ENCODE measurements around the gene LTBP1. TPM values are rescaled to one million over a fixed set of nuclear protein-coding genes. Genes with fewer than 3 reads are reported as not detected.

The LTBP1 gene
- total and polyA plus RNA-seq, 10 of the 15 experiments (the other 5 are each of a cell fraction or from before 2014, with no cell fraction given): 0.01 to 0.28 (median 0.12) TPM; not detected in 2

DNA sequence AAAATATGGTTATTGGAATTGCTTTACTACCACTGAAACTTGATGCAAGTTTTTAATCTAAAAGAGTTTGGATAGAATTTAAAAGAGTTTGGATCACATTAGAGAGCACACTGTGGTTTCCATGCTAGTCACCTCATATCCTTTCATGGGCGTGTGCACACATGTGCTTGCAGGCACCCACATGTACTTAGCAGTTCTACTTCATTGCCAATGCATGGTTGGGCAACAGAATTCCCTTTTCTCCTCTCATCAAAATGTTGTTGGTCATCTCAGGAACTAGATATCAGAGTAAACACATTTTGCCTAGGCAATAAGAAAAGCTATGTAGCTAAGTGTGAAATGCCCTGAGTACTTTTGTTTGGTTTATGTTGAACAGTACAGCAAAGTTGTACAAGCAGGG is 275.6 kb downstream of the LTBP1 start:
- no peaks in the 10 kb centered on the region for H4K20me1 ChIP-seq (ENCODE audit: control insufficient read depth, insufficient read depth)
- no peaks in the 10 kb centered on the region for H3K79me2 ChIP-seq (ENCODE audit: control insufficient read depth, insufficient read depth, low read length)
- ATAC-seq: no peak
- H3K4me3 ChIP-seq: no peak overlapping the region
- POLR2A ChIA-PET: no interaction called here
- SMC1A ChIA-PET (ENCODE audit: uncharacterized antibody, unreplicated experiment): no interaction called here
- DNase-seq (ENCODE audit: low read depth, low spot score): no peak
- intact Hi-C loops (cut with micrococcal nuclease; ENCODE audit: unreplicated experiment) (no loop called here), in situ Hi-C loops (cut with MboI) (no loop called here)
- no peaks in the 10 kb centered on the region for H3K36me3 ChIP-seq (ENCODE audit: control insufficient read depth in 2 of 2, insufficient read depth in 2 of 2, low read length in 1 of 2)
- no TSS peak for BruUV-seq (replicated peaks)
- no peaks in the 10 kb centered on the region for H3K4me1 ChIP-seq (ENCODE audit: control insufficient read depth, insufficient read depth, low read length)
- no peak for FAIRE-seq
- H3K27ac ChIP-seq (ENCODE audit: control insufficient read depth, insufficient read depth): no peak overlapping the region
- no peaks in the 10 kb centered on the region for H3K9me3 ChIP-seq (replicated peaks; ENCODE audit: control insufficient read depth, insufficient read depth, low read length)
- no peak overlapping the region for H3K4me2 ChIP-seq (ENCODE audit: control insufficient read depth, insufficient read depth)
- TF ChIP-seq TCF7 (IDR thresholded peaks at IDR 0.05; ENCODE audit: borderline replicate concordance): no peak
- TF ChIP-seq POLR2A (IDR thresholded peaks at IDR 0.05; ENCODE audit: low read depth, low read length): no peak
- no peak for TF ChIP-seq RAD51 (IDR thresholded peaks at IDR 0.05)
- no peak for TF ChIP-seq ZSCAN29 (IDR thresholded peaks at IDR 0.05)
- TF ChIP-seq MTA3 (IDR thresholded peaks at IDR 0.05; ENCODE audit: borderline replicate concordance, low read length): no peak
- no peak for TF ChIP-seq TARDBP (IDR thresholded peaks at IDR 0.05; ENCODE audit: borderline replicate concordance)
- TF ChIP-seq JUND (IDR thresholded peaks at IDR 0.05; ENCODE audit: low read depth, low read length): no peak
- WGBS (ENCODE audit: insufficient coverage, insufficient replicate concordance, low lambda C conversion rate, missing lambda C conversion rate): 65% methylated on average over 1 of the region's 1 CpG
- CTCF ChIA-PET: no interaction called here
- H3K27me3 ChIP-seq (replicated peaks in 1 of 2; ENCODE audit: control insufficient read depth in 2 of 2, insufficient read depth in 2 of 2, low read length in 1 of 2): peaks cover 0 to 6% of the 10 kb centered on the region in 2 experiments; a peak in 2 of 4 replicates
- H2AFZ ChIP-seq (ENCODE audit: control insufficient read depth, low read depth, low read length): no peak overlapping the region
- RAD21 ChIA-PET (ENCODE audit: unreplicated experiment): no interaction called here
- H3K9ac ChIP-seq (ENCODE audit: control insufficient read depth, insufficient read depth, low read length): no peak overlapping the region

DNA sequence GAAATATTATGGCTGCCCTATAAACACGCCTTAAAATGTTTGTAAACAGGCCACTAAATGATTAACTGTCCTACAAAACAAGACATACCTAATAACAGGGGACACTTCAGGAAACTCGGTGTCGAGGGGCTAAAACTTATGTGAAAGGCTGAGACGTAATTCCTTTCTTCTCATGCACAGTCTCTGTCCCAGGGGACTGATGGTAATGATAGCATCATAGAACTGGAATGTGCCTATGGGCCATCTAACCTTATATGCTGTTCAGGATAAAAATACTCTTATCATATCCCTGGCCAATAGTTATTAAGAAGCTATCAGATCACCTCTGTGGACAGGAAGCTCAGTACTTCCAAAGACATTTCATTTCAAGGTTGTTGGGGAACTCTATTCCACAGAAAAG is 277.1 kb downstream of the LTBP1 start:
- no TSS peak for BruUV-seq (replicated peaks)
- Histone ChIP-seq H3K4me1 (ENCODE audit: control insufficient read depth, insufficient read depth, low read length) (no peaks in the 10 kb centered on the region), H3K9ac (ENCODE audit: control insufficient read depth, insufficient read depth, low read length) (no peak overlapping the region), H3K36me3 (ENCODE audit: control insufficient read depth in 2 of 2, insufficient read depth in 2 of 2, low read length in 1 of 2) (no peaks in the 10 kb centered on the region), H2AFZ (ENCODE audit: control insufficient read depth, low read depth, low read length) (no peak overlapping the region), H3K4me3 (no peak overlapping the region), H3K79me2 (ENCODE audit: control insufficient read depth, insufficient read depth, low read length) (no peaks in the 10 kb centered on the region), H4K20me1 (ENCODE audit: control insufficient read depth, insufficient read depth) (no peaks in the 10 kb centered on the region), H3K27ac (ENCODE audit: control insufficient read depth, insufficient read depth) (no peak overlapping the region), H3K9me3 (replicated peaks; ENCODE audit: control insufficient read depth, insufficient read depth, low read length) (no peaks in the 10 kb centered on the region), H3K27me3 (replicated peaks in 1 of 2; ENCODE audit: control insufficient read depth in 2 of 2, insufficient read depth in 2 of 2, low read length in 1 of 2) (peaks cover 0 to 6% of the 10 kb centered on the region in 2 experiments; a peak in 2 of 4 replicates), H3K4me2 (ENCODE audit: control insufficient read depth, insufficient read depth) (no peak overlapping the region)
- TF ChIP-seq MYC (IDR thresholded peaks at IDR 0.05; ENCODE audit: insufficient read depth, insufficient read length, insufficient replicate concordance, low read length, severe bottlenecking): no peak
- no peak for TF ChIP-seq ZNF217 (IDR thresholded peaks at IDR 0.05)
- TF ChIP-seq KAT2A (conservative IDR thresholded peaks at IDR 0.05; ENCODE audit: control insufficient read depth, low read depth, low read length): no peak
- TF ChIP-seq MEF2B (IDR thresholded peaks at IDR 0.05; ENCODE audit: partially characterized antibody, poor library complexity, severe bottlenecking): no peak
- TF ChIP-seq, protein P1, sequence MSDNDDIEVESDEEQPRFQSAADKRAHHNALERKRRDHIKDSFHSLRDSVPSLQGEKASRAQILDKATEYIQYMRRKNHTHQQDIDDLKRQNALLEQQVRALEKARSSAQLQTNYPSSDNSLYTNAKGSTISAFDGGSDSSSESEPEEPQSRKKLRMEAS (IDR thresholded peaks at IDR 0.05; ENCODE audit: low read depth, low read length): no peak
- TF ChIP-seq, protein P2, sequence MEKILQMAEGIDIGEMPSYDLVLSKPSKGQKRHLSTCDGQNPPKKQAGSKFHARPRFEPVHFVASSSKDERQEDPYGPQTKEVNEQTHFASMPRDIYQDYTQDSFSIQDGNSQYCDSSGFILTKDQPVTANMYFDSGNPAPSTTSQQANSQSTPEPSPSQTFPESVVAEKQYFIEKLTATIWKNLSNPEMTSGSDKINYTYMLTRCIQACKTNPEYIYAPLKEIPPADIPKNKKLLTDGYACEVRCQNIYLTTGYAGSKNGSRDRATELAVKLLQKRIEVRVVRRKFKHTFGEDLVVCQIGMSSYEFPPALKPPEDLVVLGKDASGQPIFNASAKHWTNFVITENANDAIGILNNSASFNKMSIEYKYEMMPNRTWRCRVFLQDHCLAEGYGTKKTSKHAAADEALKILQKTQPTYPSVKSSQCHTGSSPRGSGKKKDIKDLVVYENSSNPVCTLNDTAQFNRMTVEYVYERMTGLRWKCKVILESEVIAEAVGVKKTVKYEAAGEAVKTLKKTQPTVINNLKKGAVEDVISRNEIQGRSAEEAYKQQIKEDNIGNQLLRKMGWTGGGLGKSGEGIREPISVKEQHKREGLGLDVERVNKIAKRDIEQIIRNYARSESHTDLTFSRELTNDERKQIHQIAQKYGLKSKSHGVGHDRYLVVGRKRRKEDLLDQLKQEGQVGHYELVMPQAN (conservative IDR thresholded peaks at IDR 0.05): no peak
- intact Hi-C loops (cut with micrococcal nuclease; ENCODE audit: unreplicated experiment) (no loop called here), in situ Hi-C loops (cut with MboI) (no loop called here)
- FAIRE-seq (no peak), ATAC-seq (no peak), DNase-seq (ENCODE audit: low read depth, low spot score) (no peak)
- WGBS (ENCODE audit: insufficient coverage, insufficient replicate concordance, low lambda C conversion rate, missing lambda C conversion rate): 65% methylated on average over 4 of the region's 4 CpGs
- POLR2A ChIA-PET: interaction anchor here (0.6 kb wide), 1 partner anchor 301 kb away, joined by 4 read pairs; no protein-coding TSS in a partner anchor
- RAD21 ChIA-PET (ENCODE audit: unreplicated experiment): no interaction called here
- SMC1A ChIA-PET (ENCODE audit: uncharacterized antibody, unreplicated experiment): no interaction called here
- CTCF ChIA-PET: no interaction called here

Data from GM12878 (cell line).